ENCODE results near the gene PSPN.
"Not testable (repeated sequence)": the region's sequence is repeated elsewhere in the genome, so short reads cannot be mapped to it uniquely, and the experiment has no call there.

The PSPN gene

GRCh38 chr19:6373096-6373812 lies 2.5 kb downstream of the PSPN start:
- DNase-seq: peak; percentile 86 to 96

- peak; percentile 98 to 100 for DNase-seq
These were observed 3.1 kb downstream of the PSPN start, which contains the start of gene ALKBH7 for GRCh38 chr19:6372594-6373095. Gene ALKBH7, plus strand, starts transcription at chr19:6372794. Its CDS starts 27 bp downstream, at chr19:6372821.

GRCh38 chr19:6364353-6364752 lies 11.4 kb downstream of the PSPN start:
- DNase-seq: no peak

GRCh38 chr19:6362351-6362801 lies 13.4 kb downstream of the PSPN start:
- DNase-seq: no peak

GRCh38 chr19:6362027-6362350 lies 13.7 kb downstream of the PSPN start:
- no peak for DNase-seq

GRCh38 chr19:6360857-6361216 lies 14.9 kb downstream of the PSPN start:
- not testable (repeated sequence) for DNase-seq

- not testable (repeated sequence) for DNase-seq
These were observed 15.3 kb downstream of the PSPN start for GRCh38 chr19:6360445-6360844.

GRCh38 chr19:6359568-6360341 lies 16.0 kb downstream of the PSPN start:
- no peak for DNase-seq

- no peak for DNase-seq
These were observed 17.7 kb downstream of the PSPN start for GRCh38 chr19:6358003-6358402.

- no peak for DNase-seq
These were observed 18.6 kb downstream of the PSPN start for GRCh38 chr19:6357174-6357573.

GRCh38 chr19:6355321-6356040 lies 20.3 kb downstream of the PSPN start:
- DNase-seq: not testable (repeated sequence)

- peak in 1 of 2 experiments; percentile 51 for DNase-seq
These were observed 21.5 kb downstream of the PSPN start for GRCh38 chr19:6354098-6354674.

- no peak for DNase-seq
These were observed 23.2 kb downstream of the PSPN start for GRCh38 chr19:6352381-6353165.

- DNase-seq: no peak
These were observed 25.0 kb downstream of the PSPN start for GRCh38 chr19:6350688-6351087.

- not testable (repeated sequence) for DNase-seq
These were observed 26.5 kb downstream of the PSPN start for GRCh38 chr19:6349271-6349670.

- no peak for DNase-seq
These were observed 32.3 kb downstream of the PSPN start for GRCh38 chr19:6343462-6343861.

GRCh38 chr19:6340493-6341201 lies 35.1 kb downstream of the PSPN start:
- no peak for DNase-seq

GRCh38 chr19:6334490-6335285 lies 41.0 kb downstream of the PSPN start:
- DNase-seq: no peak

- DNase-seq: no peak
These were observed 42.3 kb downstream of the PSPN start, which contains the start of gene ACER1 for GRCh38 chr19:6333439-6333838. Gene ACER1, minus strand, starts transcription at chr19:6333612. Its CDS starts 61 bp downstream, at chr19:6333551.

- no peak for DNase-seq
These were observed 48.9 kb downstream of the PSPN start for GRCh38 chr19:6326815-6327214.

- DNase-seq: no peak
These were observed 50.1 kb downstream of the PSPN start for GRCh38 chr19:6325614-6326013.
